ENCODE data around the gene AS3MT. TPM values are rescaled to one million over a fixed set of nuclear protein-coding genes. Genes with fewer than 3 reads are reported as not detected.

AS3MT gene
- total RNA-seq, 2 donors from 2014 or later, result 4.0 to 4.7 TPM

- Histone ChIP-seq H3K27me3 (no peaks in the 10 kb centered on the region), H3K9me3 (no peaks in the 10 kb centered on the region), H3K4me3 (no peak overlapping the region), H3K4me1 (peaks cover 35% of the 10 kb centered on the region), H3K36me3 (replicated peaks in 1 of 2; ENCODE audit: insufficient read depth in 1 of 2, low read depth in 2 of 2) (no peaks in the 10 kb centered on the region), H3K27ac (no peak overlapping the region)
- intact Hi-C loops (cut with DNase I), result loop anchor here (5.0 kb wide), 1 partner anchor 326 kb away; no protein-coding TSS in a partner anchor
- TF ChIP-seq CTCF (IDR thresholded peaks at IDR 0.05) (no peak), POLR2A (IDR thresholded peaks at IDR 0.05) (no peak)
- ATAC-seq (no peak), DNase-seq (no peak)
- WGBS, 2 donors, result 72 to 74% methylated on average over 7 of the region's 7 CpGs
Measured at GRCh38 chr10:102916173-102916572, 46.9 kb downstream of the AS3MT start.

GRCh38 chr10:102917314-102917961 lies 48.2 kb downstream of the AS3MT start:
- DNase-seq (peak; percentile 82 to 85 (median 82)), ATAC-seq (peak; percentile 62)
- TF ChIP-seq CTCF (IDR thresholded peaks at IDR 0.05), result peak; percentile 89 to 99 (median 97)
- TF ChIP-seq POLR2A (IDR thresholded peaks at IDR 0.05), result peak; percentile 27 to 54 (median 46)
- intact Hi-C loops (cut with DNase I), result loop anchor here (5.0 kb wide), 1 partner anchor 325 kb away; no protein-coding TSS in a partner anchor
- Histone ChIP-seq H3K36me3 (replicated peaks in 1 of 2; ENCODE audit: insufficient read depth in 1 of 2, low read depth in 2 of 2) (no peaks in the 10 kb centered on the region), H3K4me1 (peaks cover 41% of the 10 kb centered on the region), H3K27me3 (no peaks in the 10 kb centered on the region), H3K9me3 (no peaks in the 10 kb centered on the region), H3K27ac (peak overlapping the region; percentile 86 to 96 (median 92)), H3K4me3 (peak overlapping the region; percentile 38 to 55)
- 0 to 4% methylated on average over 10 to 45 of the region's 45 CpGs for WGBS, 2 donors

GRCh38 chr10:102917962-102918816 lies 48.9 kb downstream of the AS3MT start, which contains the start of gene CNNM2:
Gene CNNM2, plus strand, starts transcription at chr10:102918294. Its CDS starts 187 bp downstream, at chr10:102918481.
- ATAC-seq (peak; percentile 94), DNase-seq (peak; percentile 100)
- WGBS, 2 donors, result 0% methylated on average over 7 to 57 of the region's 80 CpGs
- Histone ChIP-seq H3K9me3 (no peaks in the 10 kb centered on the region), H3K27me3 (no peaks in the 10 kb centered on the region), H3K4me1 (peaks cover 46% of the 10 kb centered on the region), H3K4me3 (peak within 1 kb of the TSS; percentile 88 to 97), H3K27ac (peak within 1 kb of the TSS; percentile 86 to 96 (median 92)), H3K36me3 (replicated peaks in 1 of 2; ENCODE audit: insufficient read depth in 1 of 2, low read depth in 2 of 2) (no peaks in the 10 kb centered on the region)
- intact Hi-C loops (cut with DNase I), result loop anchor here (5.0 kb wide), 1 partner anchor 324 kb away; no protein-coding TSS in a partner anchor
- TF ChIP-seq POLR2A (IDR thresholded peaks at IDR 0.05) (peak; percentile 47 to 62 (median 54)), CTCF (IDR thresholded peaks at IDR 0.05) (peak in 2 of 7 experiments; percentile 16 to 39)

GRCh38 chr10:102918817-102919245 lies 49.6 kb downstream of the AS3MT start:
- 1% methylated on average over 40 of the region's 49 CpGs; no CpG with 5 or more reads in 1 of the 2 donors for WGBS, 2 donors
- H3K4me3 ChIP-seq, result peak overlapping the region; percentile 88 to 97
- no peak for TF ChIP-seq POLR2A (IDR thresholded peaks at IDR 0.05)
- TF ChIP-seq CTCF (IDR thresholded peaks at IDR 0.05), result no peak
- H3K36me3 ChIP-seq (replicated peaks in 1 of 2; ENCODE audit: insufficient read depth in 1 of 2, low read depth in 2 of 2), result no peaks in the 10 kb centered on the region
- no peaks in the 10 kb centered on the region for H3K27me3 ChIP-seq
- peak overlapping the region; percentile 86 to 96 (median 92) for H3K27ac ChIP-seq
- no peak for ATAC-seq
- no peaks in the 10 kb centered on the region for H3K9me3 ChIP-seq
- peak in 2 of 4 donors; percentile 9 to 13 for DNase-seq
- peaks cover 52% of the 10 kb centered on the region for H3K4me1 ChIP-seq
- intact Hi-C loops (cut with DNase I), result loop anchor here (5.0 kb wide), 1 partner anchor 323 kb away; no protein-coding TSS in a partner anchor
